ENCODE results near the gene TTR. TPM values are rescaled to one million over a fixed set of nuclear protein-coding genes. Genes with fewer than 3 reads are reported as not detected.

Gene TTR
- total and polyA plus RNA-seq, 9 of the 15 experiments (the other 6 are each of a cell fraction or from before 2014, with no cell fraction given): 0.17 to 0.53 TPM; not detected in 7

GRCh38 chr18:31624892-31625640 lies 33.4 kb downstream of the TTR start:
- intact Hi-C loops (cut with micrococcal nuclease): loop anchor here (5.0 kb wide), 1 partner anchor 203 kb away; no protein-coding TSS in a partner anchor
- ATAC-seq (peak; percentile 88), FAIRE-seq (no peak), DNase-seq (ENCODE audit: extremely low read depth in 1 of 4, low spot score in 3 of 4) (peak in 2 of 4 experiments; percentile 13 to 52)
- no peaks in the 10 kb centered on the region for H3K9me3 ChIP-seq (replicated peaks; ENCODE audit: control insufficient read depth, insufficient read depth, low read depth, low read length)
- H3K4me2 ChIP-seq (ENCODE audit: insufficient read depth, low read length): no peak overlapping the region
- H3K9ac ChIP-seq (ENCODE audit: insufficient read depth in 1 of 2, low read depth in 2 of 2, low read length in 2 of 2): no peak overlapping the region
- POLR2A ChIA-PET: interaction anchor here (1.6 kb wide), 1 partner anchor 10 kb away, joined by 3 read pairs; no protein-coding TSS in a partner anchor
- in situ Hi-C loops (cut with MboI): no loop called here
- no peaks in the 10 kb centered on the region for H3K36me3 ChIP-seq (ENCODE audit: control insufficient read depth, insufficient read depth, low read length)
- no peaks in the 10 kb centered on the region for H3K4me1 ChIP-seq (replicated peaks in 1 of 2; ENCODE audit: control insufficient read depth in 2 of 2, insufficient read depth in 2 of 2, low read length in 2 of 2)
- CTCF ChIA-PET (ENCODE audit: low intra/inter-chr PET ratio): no interaction called here
- H3K4me3 ChIP-seq: no peak overlapping the region
- no peaks in the 10 kb centered on the region for H3K79me2 ChIP-seq (ENCODE audit: control insufficient read depth, insufficient read depth, low read length)
- no peaks in the 10 kb centered on the region for H4K20me1 ChIP-seq (replicated peaks; ENCODE audit: control insufficient read depth, insufficient read depth, low read length)
- 14% methylated on average over 13 of the region's 13 CpGs for WGBS (ENCODE audit: insufficient coverage, low coverage, missing lambda C conversion rate)
- 0 out of 2 replicates have a peak overlapping the region, but pooled peaks have one; percentile 24 for H2AFZ ChIP-seq (ENCODE audit: low read depth, low read length)
- H3K9me1 ChIP-seq (ENCODE audit: control insufficient read depth, insufficient read depth, low read length): no peaks in the 10 kb centered on the region
- BruUV-seq (replicated peaks): no TSS peak
- H3K27ac ChIP-seq (ENCODE audit: extremely low read depth, low read depth, low read length): no peak overlapping the region
- H3K27me3 ChIP-seq (ENCODE audit: control insufficient read depth in 2 of 2, insufficient read depth in 2 of 2, low read length in 2 of 2): 0 out of 5 replicates have a peak, but pooled peaks cover 0 to 3% of the 10 kb centered on the region in 2 experiments
- TF ChIP-seq ZNF780A (CRISPR knock-in tag; IDR thresholded peaks at IDR 0.05): no peak
- TF ChIP-seq NONO (IDR thresholded peaks at IDR 0.05; ENCODE audit: low read depth in 2 of 2, low read length in 1 of 2): no peak
- no peak for TF ChIP-seq SRF (CRISPR knock-in tag; IDR thresholded peaks at IDR 0.05)
- no peak for TF ChIP-seq ZBTB17 (CRISPR knock-in tag; IDR thresholded peaks at IDR 0.05)
- no peak for TF ChIP-seq ZNF740 (CRISPR knock-in tag; IDR thresholded peaks at IDR 0.05)
- TF ChIP-seq ZNF740 (tag; IDR thresholded peaks at IDR 0.05): no peak
- TF ChIP-seq ZNF263 (CRISPR knock-in tag; IDR thresholded peaks at IDR 0.05; ENCODE audit: borderline replicate concordance): peak; percentile 87
- TF ChIP-seq ELK3 (CRISPR knock-in tag; IDR thresholded peaks at IDR 0.05): no peak
- TF ChIP-seq FOXJ3 (CRISPR knock-in tag; IDR thresholded peaks at IDR 0.05): no peak
- TF ChIP-seq MCM5 (IDR thresholded peaks at IDR 0.05; ENCODE audit: low read depth): no peak
- 0 out of 2 replicates have a peak, but pooled peaks have one; percentile 21 for TF ChIP-seq FOSL1 (tag; conservative IDR thresholded peaks at IDR 0.05)
- peak in 1 of 2 experiments; percentile 57; a peak in 1 of 4 replicates for TF ChIP-seq FOXA3 (CRISPR knock-in tag; conservative IDR thresholded peaks at IDR 0.05 in 1 of 2, IDR thresholded peaks at IDR 0.05 in 1 of 2)
- TF ChIP-seq CEBPG (CRISPR knock-in tag; IDR thresholded peaks at IDR 0.05): no peak
- TF ChIP-seq CEBPG (tag; conservative IDR thresholded peaks at IDR 0.05 in 1 of 2, IDR thresholded peaks at IDR 0.05 in 1 of 2): no peak
- no peak for TF ChIP-seq MIER1 (IDR thresholded peaks at IDR 0.05; ENCODE audit: low read depth)
- TF ChIP-seq HMGN3 (IDR thresholded peaks at IDR 0.05; ENCODE audit: borderline replicate concordance, extremely low read depth, insufficient read length, low read depth, low read length): no peak
- TF ChIP-seq ZNF398 (CRISPR knock-in tag; IDR thresholded peaks at IDR 0.05): no peak
- TF ChIP-seq ZNF134 (CRISPR knock-in tag; conservative IDR thresholded peaks at IDR 0.05): no peak
